ENCODE data around the gene FHOD3. TPM values are rescaled to one million over a fixed set of nuclear protein-coding genes. Genes with fewer than 3 reads are reported as not detected.

FHOD3 gene
- polyA plus RNA-seq, 1 donor, result 42.4 TPM

DNA sequence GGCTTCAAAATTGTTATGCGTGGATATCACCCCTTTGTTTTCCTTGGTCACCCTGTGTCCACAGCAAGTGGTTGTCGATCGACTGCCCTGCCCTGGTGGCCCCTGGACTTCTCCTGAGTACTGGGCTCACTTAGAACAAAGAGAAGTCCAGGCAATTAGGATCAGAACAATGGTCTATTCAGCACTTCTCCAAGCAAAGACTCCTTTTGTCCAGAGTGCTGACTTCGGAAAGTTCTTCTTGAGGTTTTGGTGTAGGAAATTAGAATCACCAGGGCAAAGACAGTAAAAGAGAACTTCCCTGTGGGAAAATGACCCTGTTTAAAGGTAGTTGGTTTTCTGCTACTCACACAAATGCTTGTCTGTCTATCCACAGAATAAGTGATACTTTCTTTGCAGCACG lies 173.9 kb downstream of the FHOD3 start:
- no peak for DNase-seq

DNA sequence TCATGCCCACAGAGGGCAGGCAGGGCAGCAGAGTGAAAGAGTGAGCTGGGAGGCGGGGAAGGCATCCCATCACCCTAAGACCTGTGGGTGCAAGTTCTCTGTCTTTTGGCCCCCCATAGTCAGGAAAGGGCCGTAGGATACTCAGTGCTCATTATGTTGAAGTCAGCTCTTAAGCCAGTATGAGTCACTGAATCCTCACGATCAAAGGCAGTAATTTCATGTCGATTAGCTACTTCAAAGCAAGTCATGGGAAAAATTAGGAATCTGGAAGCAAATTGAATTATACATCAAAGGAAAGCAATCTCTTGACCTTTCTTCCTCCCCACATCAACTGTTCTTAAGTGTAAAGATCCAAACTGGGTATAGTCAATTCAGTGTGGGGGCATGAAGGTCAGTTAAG lies 178.9 kb downstream of the FHOD3 start:
- DNase-seq, result no peak

DNA sequence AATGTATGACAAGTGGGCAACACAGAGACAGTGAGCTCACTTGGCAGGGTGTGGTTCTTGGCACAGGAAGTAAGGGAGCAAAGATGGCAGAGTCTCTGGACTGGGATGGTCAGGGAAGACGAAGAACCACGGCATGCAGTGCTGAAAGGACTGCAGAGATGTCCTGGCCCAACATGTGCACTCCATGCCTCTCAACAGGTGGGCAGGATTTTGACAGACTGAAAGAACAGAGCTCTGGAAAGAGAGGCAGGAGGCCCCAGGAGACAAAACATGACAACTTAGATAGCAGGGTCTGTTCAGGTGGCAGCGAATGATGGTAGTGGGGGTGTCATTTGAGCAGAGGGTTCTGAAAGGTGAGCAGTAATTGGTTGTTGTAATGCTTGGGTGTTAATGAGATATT lies 180.3 kb downstream of the FHOD3 start:
- no peak for DNase-seq

DNA sequence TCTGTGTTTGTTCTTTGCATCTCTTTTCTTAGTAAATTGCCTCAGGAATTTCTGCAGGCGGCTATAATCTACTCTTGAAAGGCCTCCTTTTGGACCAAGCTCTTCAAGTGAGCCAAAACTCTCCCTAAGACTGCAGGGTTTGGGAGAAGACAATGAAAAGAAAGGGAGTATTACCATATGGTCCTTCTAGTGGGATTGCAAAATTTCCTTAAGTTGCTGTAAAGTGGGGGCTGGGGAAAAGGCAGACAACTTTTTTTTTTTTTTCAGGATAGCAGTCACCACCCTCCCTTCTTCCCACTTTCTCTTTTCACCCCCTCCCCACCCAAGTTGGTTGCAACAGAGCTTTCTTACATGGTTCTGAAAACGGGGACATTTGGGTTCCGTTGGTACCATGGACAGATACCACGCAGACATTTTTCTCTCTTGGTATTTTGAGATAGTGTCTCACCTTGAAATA lies 183.7 kb downstream of the FHOD3 start:
- DNase-seq, result no peak

DNA sequence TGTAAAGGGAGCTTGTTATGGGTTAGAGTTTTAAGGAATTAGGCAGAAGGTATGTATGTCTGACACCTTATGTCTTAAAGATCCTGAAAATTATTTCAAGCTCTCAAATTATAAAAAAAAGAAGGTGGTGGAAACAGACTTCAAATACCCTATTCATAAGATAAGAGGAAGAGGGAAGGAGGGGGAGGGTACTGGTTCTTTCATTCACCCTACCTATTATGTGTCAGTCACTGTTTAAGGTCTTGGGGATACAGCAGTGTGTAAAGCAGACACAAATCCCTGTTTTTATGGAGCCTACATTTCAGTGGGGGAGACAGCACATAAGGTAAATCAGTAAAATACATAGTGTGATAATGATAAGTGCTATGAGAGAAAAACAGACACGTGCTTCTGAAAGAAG lies 184.4 kb downstream of the FHOD3 start:
- DNase-seq, result no peak

DNA sequence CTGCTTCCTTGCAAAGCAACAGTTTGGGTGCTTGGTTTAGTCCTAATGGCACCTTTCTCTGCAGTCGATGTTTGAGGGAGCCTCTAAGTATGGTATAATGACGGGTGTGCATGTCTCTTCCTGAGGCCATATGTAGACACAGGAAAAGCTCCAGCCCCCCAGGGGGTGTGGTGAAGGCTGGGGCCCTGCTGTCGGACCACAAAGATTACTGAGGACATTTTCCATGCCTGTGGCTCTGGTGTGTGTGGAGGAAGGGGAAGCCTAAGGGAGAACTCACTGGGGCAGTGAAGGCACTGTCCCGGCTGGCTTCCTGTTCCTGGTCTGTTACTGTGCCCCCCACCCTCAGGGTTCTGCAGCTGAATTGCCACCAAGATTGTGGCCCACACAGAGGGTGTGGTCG lies 187.1 kb downstream of the FHOD3 start:
- no peak for DNase-seq

DNA sequence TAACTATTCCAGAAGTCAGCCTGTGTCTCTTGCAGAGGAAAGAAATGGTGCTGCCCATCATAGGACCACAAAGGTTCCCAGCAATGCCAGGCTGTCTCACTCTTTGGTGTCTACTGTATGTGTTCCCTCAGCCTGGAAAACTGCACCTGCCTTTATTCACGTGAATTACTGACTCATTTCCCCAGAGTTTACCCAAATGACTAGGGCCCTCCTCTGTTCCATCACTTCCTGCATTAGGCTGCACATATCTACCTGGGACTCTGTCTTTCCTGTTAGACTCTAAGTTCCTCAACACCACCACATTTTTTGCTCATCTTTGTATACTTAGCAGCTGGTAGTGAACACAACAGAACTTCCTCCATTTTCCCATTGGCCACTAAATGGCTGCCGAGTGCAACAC lies 188.3 kb downstream of the FHOD3 start:
- no peak for DNase-seq

DNA sequence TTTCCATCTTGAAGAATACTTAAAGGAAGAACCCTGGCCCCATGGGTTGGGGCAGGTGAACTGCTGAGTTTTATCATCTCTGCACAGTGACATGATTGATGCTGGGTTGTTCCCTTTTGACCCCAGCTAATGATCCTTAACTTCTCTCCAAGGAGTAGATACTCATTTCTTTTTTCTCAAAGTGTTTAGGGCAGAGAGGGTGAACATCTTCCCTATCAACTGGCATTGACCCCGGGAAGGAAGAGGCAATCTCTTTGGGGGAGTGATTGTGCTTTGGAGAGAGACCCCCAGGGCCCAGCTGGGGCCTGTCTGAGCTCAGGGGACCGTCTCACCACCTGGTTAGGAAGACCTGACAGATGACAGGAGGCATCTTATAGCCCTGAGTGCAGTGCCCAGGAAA lies 190.6 kb downstream of the FHOD3 start:
- DNase-seq, result peak; percentile 34

DNA sequence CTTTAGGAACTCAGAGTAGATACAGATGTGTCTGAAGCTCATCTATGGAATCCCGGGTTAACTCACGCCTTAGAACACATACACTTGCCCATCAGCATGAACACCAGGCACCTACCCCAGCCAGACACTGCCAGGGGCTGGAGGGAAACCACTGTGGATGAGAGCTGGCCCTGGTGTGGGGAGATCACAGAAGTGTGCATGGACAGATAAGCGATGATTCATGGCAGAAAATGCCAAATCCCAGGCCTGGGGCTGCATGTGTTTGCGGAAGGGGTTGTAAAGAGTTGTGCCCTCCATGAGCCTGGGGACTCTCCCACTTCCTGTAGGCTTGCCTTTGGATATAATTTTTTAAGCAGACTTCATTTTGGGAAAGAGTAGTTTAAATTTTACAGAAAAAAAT lies 193.4 kb downstream of the FHOD3 start:
- no peak for DNase-seq

DNA sequence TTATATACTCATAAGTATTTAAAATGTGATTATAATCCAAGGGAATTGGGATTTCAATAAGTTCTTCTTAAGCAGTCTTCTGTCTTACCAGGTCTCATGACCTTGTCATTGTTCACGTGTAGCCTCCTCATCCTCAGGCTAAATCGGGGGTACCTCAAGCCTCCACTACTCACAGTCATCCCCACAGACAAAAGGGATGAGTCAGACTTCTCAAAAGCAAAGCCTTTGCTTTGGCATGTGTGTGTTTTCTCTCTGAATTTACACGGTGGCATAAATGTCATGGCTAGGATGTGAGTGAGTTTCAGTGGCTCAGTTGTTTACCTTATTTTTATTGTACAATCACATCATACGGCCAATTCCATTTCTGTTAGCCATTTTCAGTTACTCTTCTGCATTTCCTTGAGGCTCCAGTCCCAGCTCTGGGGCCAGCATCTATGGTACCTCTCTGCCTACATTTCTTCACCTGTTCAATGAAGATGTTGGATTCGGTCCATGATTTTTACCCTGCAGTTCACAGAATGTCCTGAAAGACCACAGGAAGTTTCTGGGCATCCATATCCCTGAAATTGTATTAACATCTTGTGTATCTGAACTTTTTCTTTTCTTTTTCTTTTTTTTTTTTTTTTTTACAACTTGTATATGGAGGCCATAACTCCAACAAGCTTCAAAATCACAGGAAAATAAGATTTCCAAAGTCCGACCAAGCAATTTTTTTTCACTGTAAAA lies 195.3 kb downstream of the FHOD3 start:
- no peak for DNase-seq

DNA sequence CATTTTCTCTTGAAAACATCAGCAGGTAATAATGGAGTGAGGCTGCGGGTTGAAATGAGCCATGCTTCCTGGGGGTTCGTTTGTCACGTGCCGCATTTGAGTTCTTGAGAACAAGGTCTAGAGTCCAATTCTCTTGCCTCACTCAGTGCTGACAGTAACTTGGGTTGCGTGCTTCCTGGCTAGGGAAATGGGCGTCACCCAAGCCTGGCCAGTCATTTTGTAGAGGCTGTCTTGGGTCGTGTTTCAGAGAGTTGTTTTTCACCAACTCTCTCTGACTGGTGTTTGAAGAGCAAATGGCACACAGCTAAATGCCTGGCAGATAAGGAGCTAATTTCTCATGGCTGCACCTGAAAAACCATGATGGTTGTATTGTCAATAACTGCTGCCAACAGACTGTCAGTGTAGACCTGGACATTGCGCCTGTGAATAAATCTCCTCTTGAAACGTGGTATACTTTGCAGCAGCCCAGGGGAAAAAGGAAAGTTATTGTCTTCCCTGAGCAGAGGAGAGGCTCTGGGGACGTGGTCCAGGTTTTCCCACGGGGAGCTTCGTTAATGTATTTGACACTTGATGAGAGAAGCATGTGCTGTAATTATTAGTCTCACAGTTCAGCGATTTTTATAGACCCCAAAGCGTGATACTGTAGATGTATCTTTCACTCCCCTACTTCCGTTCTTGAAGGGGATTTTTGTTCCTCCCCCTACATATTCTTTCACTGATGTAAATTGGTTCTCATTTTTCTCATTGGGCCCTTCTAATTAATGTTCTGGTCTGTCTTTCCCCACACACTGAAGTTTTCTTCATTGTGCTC lies 196.0 kb downstream of the FHOD3 start:
- peak; percentile 46 for DNase-seq

DNA sequence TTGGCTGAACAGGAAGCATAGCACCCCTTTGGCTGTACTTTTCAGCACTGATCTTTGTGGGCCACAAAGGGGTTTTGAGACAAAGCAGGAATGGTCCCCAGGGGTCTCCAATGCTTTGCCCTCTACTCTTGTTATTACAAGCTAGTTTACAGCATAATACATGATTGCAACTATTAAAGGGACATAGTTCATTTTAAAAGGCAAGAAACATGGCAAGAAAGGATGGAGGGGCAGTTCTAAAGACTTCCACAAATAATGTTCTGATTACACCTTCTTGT lies 196.6 kb downstream of the FHOD3 start:
- DNase-seq, result no peak

DNA sequence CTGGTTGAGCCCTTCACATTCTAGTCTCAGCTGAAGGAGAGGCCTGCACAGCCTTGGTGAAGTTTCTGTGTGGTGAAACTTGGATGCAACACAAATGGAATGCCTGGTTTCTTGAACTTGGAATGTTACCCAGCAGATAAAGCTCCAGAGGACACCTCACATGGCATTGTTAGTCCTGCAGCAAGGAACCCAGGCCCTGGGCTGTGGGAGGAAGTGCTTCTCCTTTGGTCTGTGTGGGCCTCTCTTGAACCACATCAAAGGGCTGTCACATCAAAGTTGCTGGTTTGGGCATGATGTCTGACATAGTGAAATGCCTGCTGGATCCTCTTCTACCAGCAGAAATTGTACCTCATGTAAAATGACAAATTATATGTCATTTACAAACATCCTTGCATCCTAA lies 198.5 kb downstream of the FHOD3 start:
- no peak for DNase-seq

DNA sequence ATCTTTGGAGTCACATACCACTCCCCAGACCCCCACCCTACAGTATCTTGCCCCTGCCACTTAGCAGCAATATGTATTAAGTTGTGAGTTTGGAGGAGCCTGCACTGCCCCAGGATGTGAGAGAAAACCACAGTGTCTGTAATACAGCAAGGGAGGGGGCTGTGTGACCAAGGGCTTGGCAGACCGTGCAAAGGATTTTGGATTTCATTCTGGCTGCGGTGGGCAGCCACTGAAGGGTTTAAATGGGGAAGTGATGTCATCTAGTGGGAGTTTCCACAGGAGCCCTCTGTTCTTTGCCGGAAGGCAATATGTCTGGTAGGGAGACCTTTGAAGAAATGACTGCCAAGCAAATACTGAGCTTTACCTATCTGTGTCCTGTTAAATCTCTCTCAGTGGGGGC lies 202.4 kb downstream of the FHOD3 start:
- no peak for DNase-seq

DNA sequence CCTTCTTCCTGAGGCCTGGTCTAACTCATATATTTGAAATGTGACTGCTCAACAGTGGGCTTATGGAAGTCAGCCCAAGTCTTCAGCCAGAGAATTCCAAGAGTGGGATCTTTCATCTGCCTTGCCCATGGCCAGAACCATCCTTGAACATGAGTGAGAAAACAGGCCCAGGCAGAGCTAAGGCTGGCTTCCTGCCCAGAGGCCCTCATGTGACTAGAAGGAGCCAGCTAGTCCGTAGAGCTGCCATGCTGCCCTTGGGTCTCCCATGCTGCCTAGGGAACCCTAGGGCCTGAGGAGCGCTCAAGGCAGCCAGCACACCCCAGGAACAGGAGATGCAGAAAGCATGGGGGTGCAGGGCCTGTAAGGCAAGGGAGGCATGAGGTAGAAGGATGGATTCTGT lies 203.6 kb downstream of the FHOD3 start:
- DNase-seq, result no peak

DNA sequence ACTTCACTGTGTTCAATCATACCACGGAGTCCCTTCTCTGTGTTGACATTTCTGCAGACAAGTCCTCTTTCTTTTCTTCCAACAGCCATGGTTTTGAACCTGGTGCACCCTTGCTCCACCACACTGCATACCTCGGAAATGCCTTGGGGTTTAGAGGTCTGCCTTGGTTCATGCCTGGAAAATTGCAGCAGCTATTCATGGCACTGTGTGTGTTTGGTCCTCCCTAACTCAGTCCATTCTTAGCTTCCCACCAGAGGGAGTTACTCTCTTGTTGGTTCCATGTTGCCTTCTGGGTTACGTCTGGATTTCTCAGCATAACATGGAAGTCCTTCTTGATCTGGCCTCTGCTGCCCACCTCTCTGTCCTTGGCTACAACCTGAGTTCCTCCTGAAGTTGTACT lies 206.0 kb downstream of the FHOD3 start:
- no peak for DNase-seq

DNA sequence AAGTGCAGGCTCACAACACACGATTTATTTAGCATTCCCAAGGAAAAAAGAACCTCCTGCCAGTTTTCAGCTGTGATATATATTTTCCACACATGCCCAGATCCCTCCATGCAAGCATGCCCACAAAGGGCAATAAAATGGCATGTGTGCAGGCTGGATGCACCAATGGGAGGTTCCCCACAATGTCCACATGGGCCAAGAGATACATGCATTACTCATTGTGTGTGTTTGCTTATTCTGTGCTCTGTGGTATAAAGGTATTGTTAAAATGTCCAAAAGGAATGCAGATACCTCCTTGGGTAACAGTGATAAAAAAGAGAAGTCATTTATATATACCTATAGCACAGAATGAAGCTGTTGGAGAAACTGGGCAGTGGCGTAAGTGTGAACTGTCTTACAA lies 207.4 kb downstream of the FHOD3 start:
- DNase-seq, result no peak

DNA sequence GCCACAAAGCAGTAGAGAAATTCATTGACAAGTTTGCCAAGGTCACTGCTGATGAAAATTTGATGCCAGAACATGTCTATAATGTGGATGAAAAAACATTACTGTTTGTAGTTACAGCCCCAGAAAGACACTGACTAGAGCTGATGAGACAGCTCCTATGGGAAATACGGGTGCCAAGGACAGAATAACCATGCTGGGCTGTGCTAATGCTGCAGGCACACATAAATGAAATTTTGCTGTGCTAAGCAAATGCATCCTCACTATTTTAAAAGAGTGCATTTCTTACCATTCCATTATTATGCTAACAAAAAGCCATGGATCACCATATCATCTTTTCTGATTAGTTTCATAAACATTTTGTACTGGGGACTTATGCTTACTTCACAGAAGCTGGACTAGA lies 208.2 kb downstream of the FHOD3 start:
- DNase-seq, result no peak

DNA sequence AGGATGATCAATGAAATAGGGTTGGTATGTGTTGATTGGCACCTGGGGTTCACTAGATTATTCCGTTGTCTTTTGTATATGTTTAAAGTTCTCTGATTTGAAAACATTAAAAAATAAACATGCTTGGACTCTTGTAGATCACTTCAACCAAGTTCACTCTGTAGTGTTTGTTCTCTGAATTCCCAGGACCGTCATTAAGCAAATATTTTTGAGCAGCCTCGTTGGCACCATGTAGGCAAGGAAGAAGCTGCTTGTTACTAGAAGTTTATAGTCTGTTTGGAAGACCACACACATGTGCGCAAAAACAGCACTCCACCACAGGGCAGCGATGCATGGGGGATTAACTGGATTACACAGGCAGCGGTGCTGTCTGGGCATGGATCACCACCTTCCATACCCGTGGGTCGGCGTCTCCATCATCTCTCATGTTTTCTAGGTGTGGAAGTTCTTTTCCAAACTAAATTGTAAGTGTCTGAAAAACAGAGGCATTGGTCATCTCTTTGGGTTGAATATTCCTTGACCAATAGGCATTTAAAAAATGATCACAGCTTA lies 212.2 kb downstream of the FHOD3 start:
- DNase-seq, result no peak

DNA sequence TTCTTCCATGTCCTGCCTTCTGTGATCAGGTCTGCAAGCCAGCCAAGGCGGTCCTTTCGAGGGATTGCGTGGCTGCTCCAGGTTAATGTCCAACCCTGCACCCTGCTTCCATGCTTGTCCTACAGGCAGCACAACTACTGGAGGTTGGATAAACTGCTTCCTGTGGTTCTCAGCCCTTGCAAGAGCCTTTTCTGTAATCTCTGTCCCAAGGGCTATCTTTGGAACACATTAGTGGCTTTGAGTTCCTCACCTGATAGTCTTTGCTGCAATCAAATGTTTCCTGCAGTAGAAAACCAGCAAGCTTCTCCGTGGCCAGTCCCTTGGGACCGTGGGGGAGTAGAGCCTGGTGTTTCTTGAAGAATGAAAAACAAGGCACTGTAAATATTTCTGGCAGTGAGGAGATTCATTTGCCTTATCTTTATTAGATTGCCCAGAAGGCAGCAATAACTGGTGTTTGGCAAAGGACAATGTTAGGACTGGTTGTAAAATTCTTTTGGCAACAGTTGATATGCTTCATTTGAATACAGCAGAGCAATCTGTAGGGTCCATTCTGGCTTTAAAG lies 214.4 kb downstream of the FHOD3 start:
- no peak for DNase-seq

DNA sequence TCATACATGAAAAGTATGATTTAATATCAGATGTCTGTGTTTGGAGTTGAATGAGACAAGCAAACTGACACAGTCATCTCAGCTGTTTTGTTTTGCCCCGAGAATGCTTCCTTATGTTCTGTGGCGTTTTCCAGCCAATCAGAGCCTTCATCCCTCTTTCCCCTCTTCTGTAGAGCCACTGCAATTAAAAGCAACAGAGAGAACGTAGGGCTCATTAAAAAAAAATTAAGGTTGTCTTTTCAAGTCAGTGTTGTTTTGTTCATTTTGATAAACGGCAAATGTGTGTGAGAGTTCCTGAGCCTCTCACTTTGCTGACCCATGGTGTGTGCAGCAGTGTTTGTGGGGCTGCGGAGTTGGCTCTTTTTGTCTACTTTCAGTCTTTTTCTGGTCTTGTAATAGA lies 216.0 kb downstream of the FHOD3 start:
- DNase-seq, result no peak

DNA sequence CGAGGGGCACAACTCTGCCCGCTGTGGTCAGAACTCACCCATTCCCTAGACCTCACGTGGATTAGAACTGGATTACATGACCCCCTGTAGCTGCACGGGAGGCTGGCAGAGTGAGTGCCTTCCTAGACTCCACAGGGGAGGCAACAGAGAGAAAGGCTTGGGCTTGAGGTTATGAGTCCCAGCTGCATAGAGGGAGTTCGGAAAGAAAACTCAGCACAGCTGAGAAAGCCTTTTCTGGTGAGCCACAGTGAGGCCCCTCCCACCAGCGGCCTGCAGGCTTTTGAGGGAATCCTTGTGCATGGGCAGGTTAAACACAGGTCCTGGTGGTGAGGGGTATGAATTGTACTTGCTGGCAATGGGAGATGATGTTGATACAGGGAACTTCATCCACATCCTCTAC lies 217.3 kb downstream of the FHOD3 start:
- DNase-seq, result no peak

DNA sequence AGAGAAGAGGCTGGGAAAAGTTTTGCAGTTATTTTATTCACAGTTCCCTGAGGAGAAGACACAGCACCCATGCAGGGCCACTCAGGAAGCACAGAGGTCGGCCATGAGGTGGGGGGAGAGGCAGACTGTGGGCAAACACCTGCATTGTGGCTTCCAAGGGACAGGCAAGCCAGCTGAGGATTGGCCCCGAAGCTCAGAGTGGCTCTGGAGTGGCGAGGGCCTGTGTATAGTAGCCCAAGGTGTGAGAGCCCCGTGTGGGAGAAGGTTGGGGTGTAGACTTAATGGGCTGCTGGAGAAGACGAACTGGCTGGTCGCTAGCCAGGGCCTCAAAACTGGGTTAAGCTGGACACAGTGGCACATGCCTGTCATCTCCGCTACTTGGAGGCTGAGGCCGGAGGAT lies 218.7 kb downstream of the FHOD3 start:
- DNase-seq, result no peak

DNA sequence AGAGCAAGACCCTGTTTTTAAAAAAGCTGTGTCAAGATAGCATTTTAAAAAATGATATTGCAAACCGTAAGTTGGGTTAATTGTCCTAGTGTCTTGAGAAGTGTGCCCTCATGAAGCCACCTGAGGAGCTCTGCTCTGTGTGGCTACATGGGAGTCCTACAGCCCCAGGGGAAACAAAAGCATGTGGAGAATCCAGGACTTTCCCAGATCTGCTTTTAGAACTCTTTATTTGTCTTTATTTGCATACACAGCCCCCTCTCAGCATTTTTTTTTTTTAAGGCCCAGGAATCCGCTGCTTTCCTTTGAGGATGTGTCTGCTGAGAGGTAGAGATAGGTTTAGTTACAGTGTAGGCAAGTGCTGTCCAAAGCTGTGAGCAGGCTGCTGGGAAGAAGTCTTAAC lies 219.2 kb downstream of the FHOD3 start:
- no peak for DNase-seq
